ENCODE results near the gene WASHC4.
A peak's percentile ranks its signal among the peaks of the same experiment; 100 is the strongest.

WASHC4 gene

GRCh38 chr12:105109465-105110212, 2.1 kb downstream of the WASHC4 start:
- no peak for DNase-seq (ENCODE audit: extremely low spot score)
- CTCF ChIA-PET = no interaction called here
- POLR2A ChIA-PET = interaction anchor here (1.1 kb wide), 1 partner anchor 8 kb away, joined by 4 read pairs; no protein-coding TSS in a partner anchor
- TF ChIP-seq NFRKB (IDR thresholded peaks at IDR 0.05) (no peak), FOXM1 (IDR thresholded peaks at IDR 0.05; ENCODE audit: borderline replicate concordance) (no peak), ARNT (IDR thresholded peaks at IDR 0.05) (no peak), LEF1 (IDR thresholded peaks at IDR 0.05; ENCODE audit: borderline replicate concordance) (no peak), ZNF384 (IDR thresholded peaks at IDR 0.05) (peak; percentile 90)
- TF ChIP-seq, protein P1, sequence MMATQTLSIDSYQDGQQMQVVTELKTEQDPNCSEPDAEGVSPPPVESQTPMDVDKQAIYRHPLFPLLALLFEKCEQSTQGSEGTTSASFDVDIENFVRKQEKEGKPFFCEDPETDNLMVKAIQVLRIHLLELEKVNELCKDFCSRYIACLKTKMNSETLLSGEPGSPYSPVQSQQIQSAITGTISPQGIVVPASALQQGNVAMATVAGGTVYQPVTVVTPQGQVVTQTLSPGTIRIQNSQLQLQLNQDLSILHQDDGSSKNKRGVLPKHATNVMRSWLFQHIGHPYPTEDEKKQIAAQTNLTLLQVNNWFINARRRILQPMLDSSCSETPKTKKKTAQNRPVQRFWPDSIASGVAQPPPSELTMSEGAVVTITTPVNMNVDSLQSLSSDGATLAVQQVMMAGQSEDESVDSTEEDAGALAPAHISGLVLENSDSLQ (IDR thresholded peaks at IDR 0.05) = peak; percentile 71

- CTCF ChIA-PET = no interaction called here
Observed at GRCh38 chr12:105110851-105111250, 3.3 kb downstream of the WASHC4 start.

GRCh38 chr12:105113094-105113493, 5.6 kb downstream of the WASHC4 start:
- CTCF ChIA-PET = no interaction called here
- POLR2A ChIA-PET = no interaction called here
- TF ChIP-seq NFRKB (IDR thresholded peaks at IDR 0.05) = no peak
- TF ChIP-seq, protein P1 (IDR thresholded peaks at IDR 0.05) = peak; percentile 31; the same call in 1 of the 2 replicates
- DNase-seq (ENCODE audit: extremely low spot score) = no peak

More at GRCh38 chr12:105110851-105111250, 3.3 kb downstream of the WASHC4 start:
- no peak for DNase-seq (ENCODE audit: extremely low spot score)
- POLR2A ChIA-PET = no interaction called here
- no peak for TF ChIP-seq SUZ12 (IDR thresholded peaks at IDR 0.05)
- TF ChIP-seq ARNT (IDR thresholded peaks at IDR 0.05) = no peak
- TF ChIP-seq, protein P1 (IDR thresholded peaks at IDR 0.05) = no peak
- TF ChIP-seq TARDBP (IDR thresholded peaks at IDR 0.05) = no peak
- TF ChIP-seq BHLHE40 (IDR thresholded peaks at IDR 0.05; ENCODE audit: borderline replicate concordance) = no peak
- no peak for TF ChIP-seq NFRKB (IDR thresholded peaks at IDR 0.05)
- no peak for TF ChIP-seq HDGF (IDR thresholded peaks at IDR 0.05; ENCODE audit: borderline replicate concordance)

GRCh38 chr12:105116969-105117368, 9.4 kb downstream of the WASHC4 start:
- no peak for DNase-seq (ENCODE audit: extremely low spot score)
- POLR2A ChIA-PET = interaction anchor here (1.2 to 1.9 kb wide), 2 partner anchors 8 to 9 kb away, joined by 4 to 7 read pairs; partner anchors contain the start of gene WASHC4
- TF ChIP-seq CTBP1 (IDR thresholded peaks at IDR 0.05; ENCODE audit: borderline replicate concordance) (no peak), FOXA1 (IDR thresholded peaks at IDR 0.05) (no peak), ZNF384 (IDR thresholded peaks at IDR 0.05) (no peak), L3MBTL2 (conservative IDR thresholded peaks at IDR 0.05) (no peak), HDGF (IDR thresholded peaks at IDR 0.05; ENCODE audit: borderline replicate concordance) (no peak), ARNT (IDR thresholded peaks at IDR 0.05) (no peak), NFRKB (IDR thresholded peaks at IDR 0.05) (no peak), FOXK2 (IDR thresholded peaks at IDR 0.05) (no peak), LEF1 (IDR thresholded peaks at IDR 0.05; ENCODE audit: borderline replicate concordance) (no peak), TARDBP (IDR thresholded peaks at IDR 0.05) (no peak), FOXM1 (IDR thresholded peaks at IDR 0.05; ENCODE audit: borderline replicate concordance) (no peak), SUZ12 (IDR thresholded peaks at IDR 0.05) (no peak), ELF4 (IDR thresholded peaks at IDR 0.05) (no peak), SP1 (IDR thresholded peaks at IDR 0.05) (no peak), BHLHE40 (IDR thresholded peaks at IDR 0.05; ENCODE audit: borderline replicate concordance) (no peak)
- TF ChIP-seq, protein P1 (IDR thresholded peaks at IDR 0.05) = no peak
- CTCF ChIA-PET = no interaction called here

- ChIA-PET POLR2A (no interaction called here), CTCF (no interaction called here)
- TF ChIP-seq ARNT (IDR thresholded peaks at IDR 0.05) (no peak), NFRKB (IDR thresholded peaks at IDR 0.05) (no peak), LEF1 (IDR thresholded peaks at IDR 0.05; ENCODE audit: borderline replicate concordance) (no peak)
- TF ChIP-seq, protein P1 (IDR thresholded peaks at IDR 0.05) = no peak
- DNase-seq (ENCODE audit: extremely low spot score) = no peak
Observed at GRCh38 chr12:105120551-105120950, 13.0 kb downstream of the WASHC4 start.

DNA sequence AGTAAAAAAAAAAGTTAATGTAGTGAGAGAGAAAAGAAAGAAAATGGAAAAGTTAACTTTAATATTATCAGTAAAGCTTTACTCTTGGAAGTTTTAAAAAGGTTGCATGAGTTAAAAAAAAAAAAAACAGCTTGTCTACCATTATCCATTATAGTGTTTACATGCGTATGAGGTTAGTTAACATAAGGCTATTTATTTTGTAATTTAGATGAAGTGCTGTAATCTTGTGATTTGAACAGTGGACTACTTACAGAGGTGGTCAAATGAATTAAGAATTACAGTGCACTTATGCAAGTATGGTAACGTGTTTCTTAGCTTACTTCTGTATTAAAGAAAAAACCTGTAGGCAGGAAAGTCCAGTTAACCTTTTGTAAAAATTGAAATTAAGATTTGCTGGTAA, 30.7 kb downstream of the WASHC4 start:
- POLR2A ChIA-PET = no interaction called here
- TF ChIP-seq FOXA1 (IDR thresholded peaks at IDR 0.05) (no peak), HDGF (IDR thresholded peaks at IDR 0.05; ENCODE audit: borderline replicate concordance) (no peak), CTBP1 (IDR thresholded peaks at IDR 0.05; ENCODE audit: borderline replicate concordance) (no peak), L3MBTL2 (conservative IDR thresholded peaks at IDR 0.05) (no peak), FOXM1 (IDR thresholded peaks at IDR 0.05; ENCODE audit: borderline replicate concordance) (no peak), TARDBP (IDR thresholded peaks at IDR 0.05) (no peak), SUZ12 (IDR thresholded peaks at IDR 0.05) (no peak), LEF1 (IDR thresholded peaks at IDR 0.05; ENCODE audit: borderline replicate concordance) (no peak), ZNF384 (IDR thresholded peaks at IDR 0.05) (no peak), ELF4 (IDR thresholded peaks at IDR 0.05) (no peak), FOXK2 (IDR thresholded peaks at IDR 0.05) (no peak), ARNT (IDR thresholded peaks at IDR 0.05) (no peak), NFRKB (IDR thresholded peaks at IDR 0.05) (no peak)
- TF ChIP-seq, protein P1 (IDR thresholded peaks at IDR 0.05) = no peak
- no peak for DNase-seq (ENCODE audit: extremely low spot score)
- CTCF ChIA-PET = interaction anchor here (0.6 kb wide), 1 partner anchor 246 kb away, joined by 3 read pairs; no protein-coding TSS in a partner anchor

Measured in HEK293T (cell line).